H1 (cell line): ENCODE data around the gene RPLP2. TPM values are rescaled to one million over a fixed set of nuclear protein-coding genes. Genes with fewer than 3 reads are reported as not detected.

Experiments used
- CTBP2 ChIP-seq: IDR thresholded peaks from 2 replicates; pipeline ENCODE4 v1.7.0; 2011; ENCODE audit warnings: borderline replicate concordance, mild to moderate bottlenecking, moderate library complexity, mixed read lengths, low read length; ENCODE audit not compliant: insufficient read depth, insufficient read length
- EP300 ChIP-seq, 2 experiments: IDR thresholded peaks; 1 replicate in 1 of 2; 2 replicates in 1 of 2; pipeline ENCODE4 v1.6.1; 2011 to 2012; ENCODE audit warnings: low read depth in 2 of 2, low read length in 2 of 2, mild to moderate bottlenecking in 2 of 2, borderline replicate concordance in 1 of 2, inconsistent platforms in 1 of 2, moderate library complexity in 1 of 2
- TBP ChIP-seq: IDR thresholded peaks from 2 replicates; pipeline ENCODE4 v1.6.1; 2011; ENCODE audit warnings: low read depth, low read length, improper control_type of control experiment
- polyA plus RNA-seq, 7 experiments: library from polyadenylated mRNA; depleted of rRNA in 3 of 7; stranded (reverse) in 5 of 7; unstranded in 2 of 7; fragments of >200 nt in 5 of 7; fragments of 200-250 nt in 2 of 7; gene quantifications; 1 replicate in 5 of 7; 2 replicates in 1 of 7; 4 replicates in 1 of 7; pipeline versions ENCODE4 v1.2.1 to v1.2.3, GENCODE V29; 2011 to 2013; ENCODE audit warnings: missing spikeins in 2 of 7, mixed read lengths in 2 of 7
- total RNA-seq: library from RNA; stranded (reverse); fragmentation: NEBNext Ultra II Directional; extraction: Animal tissue kit (Norgen Biotek cat#: 25700); gene quantifications from 2 replicates; pipeline ENCODE4 v1.2.1, GENCODE V29; 2021

The RPLP2 gene
- total and polyA plus RNA-seq, 2 of the 8 experiments (the other 6 are each of a cell fraction or from before 2014, with no cell fraction given), result 1,789 to 2,106 TPM

- TF ChIP-seq CTBP2 (no peak), EP300 (IDR thresholded peaks at IDR 0.05; ENCODE audit: borderline replicate concordance in 1 of 2, low read depth in 2 of 2, low read length in 2 of 2) (no peak), TBP (no peak)
Measured at GRCh38 chr11:774873-775592, 34.7 kb upstream of the RPLP2 start (continued).
